Medulla oblongata (tissue), 1 donor: ENCODE data around the gene SLC18B1.

ENCODE experiments used
- DNase-seq: peaks from one replicate; pipeline ENCODE4 v3.0.0-alpha.2; 2015; ENCODE audit errors: extremely low spot score

The SLC18B1 gene

GRCh38 chr6:132742495-132742894 lies 55.9 kb downstream of the SLC18B1 start:
- DNase-seq, result no peak

- no peak for DNase-seq
These were observed 57.2 kb downstream of the SLC18B1 start for GRCh38 chr6:132741281-132741680.

GRCh38 chr6:132736239-132736638 lies 62.2 kb downstream of the SLC18B1 start:
- DNase-seq, result no peak

- peak; percentile 22 for DNase-seq
These were observed 63.7 kb downstream of the SLC18B1 start for GRCh38 chr6:132734694-132735236.

- no peak for DNase-seq
These were observed 64.6 kb downstream of the SLC18B1 start for GRCh38 chr6:132733814-132734213.

- no peak for DNase-seq
These were observed 65.2 kb downstream of the SLC18B1 start for GRCh38 chr6:132733283-132733682.

GRCh38 chr6:132731086-132731485 lies 67.4 kb downstream of the SLC18B1 start:
- DNase-seq, result no peak

GRCh38 chr6:132730560-132730959 lies 67.9 kb downstream of the SLC18B1 start:
- no peak for DNase-seq

- DNase-seq, result no peak
These were observed 69.8 kb downstream of the SLC18B1 start for GRCh38 chr6:132728616-132729015.

GRCh38 chr6:132726608-132726975 lies 71.8 kb downstream of the SLC18B1 start:
- no peak for DNase-seq

- DNase-seq, result no peak
These were observed 72.4 kb downstream of the SLC18B1 start for GRCh38 chr6:132725947-132726607.

GRCh38 chr6:132725471-132725870 lies 73.0 kb downstream of the SLC18B1 start:
- no peak for DNase-seq

GRCh38 chr6:132719736-132720448 lies 78.5 kb downstream of the SLC18B1 start:
- DNase-seq, result no peak
